ENCODE results near the gene PPFIBP1.

GRCh38 chr12:27696864-27697564 lies 173.0 kb downstream of the PPFIBP1 start:
- TF ChIP-seq CTCF (IDR thresholded peaks at IDR 0.05) (no peak), POLR2A (IDR thresholded peaks at IDR 0.05) (no peak)
